SIG-M5 treated with dmso at 0.1 percent for 504 hours (cell line): Measurements from ENCODE around the gene CBLL1.

Experiments
- DNase-seq: peaks from one replicate; lab custom pipeline; 2025; ENCODE audit not compliant: unreplicated experiment; lab: John Stamatoyannopoulos, UW

The CBLL1 gene, protein sequence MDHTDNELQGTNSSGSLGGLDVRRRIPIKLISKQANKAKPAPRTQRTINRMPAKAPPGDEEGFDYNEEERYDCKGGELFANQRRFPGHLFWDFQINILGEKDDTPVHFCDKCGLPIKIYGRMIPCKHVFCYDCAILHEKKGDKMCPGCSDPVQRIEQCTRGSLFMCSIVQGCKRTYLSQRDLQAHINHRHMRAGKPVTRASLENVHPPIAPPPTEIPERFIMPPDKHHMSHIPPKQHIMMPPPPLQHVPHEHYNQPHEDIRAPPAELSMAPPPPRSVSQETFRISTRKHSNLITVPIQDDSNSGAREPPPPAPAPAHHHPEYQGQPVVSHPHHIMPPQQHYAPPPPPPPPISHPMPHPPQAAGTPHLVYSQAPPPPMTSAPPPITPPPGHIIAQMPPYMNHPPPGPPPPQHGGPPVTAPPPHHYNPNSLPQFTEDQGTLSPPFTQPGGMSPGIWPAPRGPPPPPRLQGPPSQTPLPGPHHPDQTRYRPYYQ

DNA sequence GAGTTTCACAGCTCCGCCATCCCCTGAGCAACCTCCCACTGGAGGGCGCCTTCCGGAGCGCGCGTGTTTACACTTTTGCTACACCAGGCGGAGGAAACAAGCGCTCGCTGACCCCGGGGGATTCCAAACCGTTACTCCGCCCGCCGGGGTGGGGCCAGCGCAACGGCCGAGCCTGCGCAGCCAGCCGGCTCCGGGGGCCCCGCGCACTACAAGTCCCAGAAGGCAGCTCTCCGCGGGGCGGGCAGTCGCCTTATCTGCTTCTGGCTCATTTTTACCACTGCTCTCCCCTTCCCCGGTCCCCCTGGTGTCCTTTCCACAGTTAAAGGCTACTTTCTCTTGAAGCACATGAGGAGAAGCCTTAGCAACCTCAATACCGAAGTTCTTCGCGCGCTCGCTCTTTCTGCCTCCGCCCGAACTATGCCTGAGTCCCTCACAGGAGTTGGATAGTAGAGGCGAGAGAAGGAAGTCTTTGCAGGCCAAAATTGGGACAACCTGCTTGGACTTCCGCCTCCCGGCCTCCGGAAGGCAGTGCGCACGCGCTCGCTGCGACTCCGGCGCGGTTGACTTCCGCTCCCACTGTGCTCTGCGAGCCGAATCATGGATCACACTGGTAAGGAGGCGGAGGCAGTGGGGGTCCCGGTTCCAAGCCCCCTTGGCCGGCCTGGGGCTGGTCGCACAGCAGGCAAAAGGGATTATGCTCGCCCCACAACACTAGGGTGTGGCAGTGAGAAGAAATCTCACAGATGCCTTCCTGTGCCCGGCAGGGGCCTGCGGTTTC, at the start of gene CBLL1:
CBLL1 (plus strand) TSS at position 576 of the 778 bp plus-strand sequence; CDS start at position 598, 22 bp downstream.
- peak; percentile 94 for DNase-seq

DNA sequence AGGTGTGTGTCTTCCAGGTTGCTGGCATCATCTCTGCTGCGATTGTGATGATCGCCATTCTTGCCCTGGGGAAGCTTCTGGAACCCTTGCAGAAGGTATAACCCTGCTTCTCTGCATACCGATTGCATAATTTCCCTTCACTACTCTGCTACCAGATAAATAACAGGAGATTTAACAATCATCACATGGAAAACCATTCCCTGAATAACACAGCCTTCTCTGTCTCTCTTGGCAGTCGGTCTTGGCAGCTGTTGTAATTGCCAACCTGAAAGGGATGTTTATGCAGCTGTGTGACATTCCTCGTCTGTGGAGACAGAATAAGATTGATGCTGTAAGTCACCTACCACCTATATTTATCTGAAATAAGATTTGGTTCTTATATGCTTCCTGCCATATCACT, 49.6 kb upstream of the CBLL1 start:
- no peak for DNase-seq

DNA sequence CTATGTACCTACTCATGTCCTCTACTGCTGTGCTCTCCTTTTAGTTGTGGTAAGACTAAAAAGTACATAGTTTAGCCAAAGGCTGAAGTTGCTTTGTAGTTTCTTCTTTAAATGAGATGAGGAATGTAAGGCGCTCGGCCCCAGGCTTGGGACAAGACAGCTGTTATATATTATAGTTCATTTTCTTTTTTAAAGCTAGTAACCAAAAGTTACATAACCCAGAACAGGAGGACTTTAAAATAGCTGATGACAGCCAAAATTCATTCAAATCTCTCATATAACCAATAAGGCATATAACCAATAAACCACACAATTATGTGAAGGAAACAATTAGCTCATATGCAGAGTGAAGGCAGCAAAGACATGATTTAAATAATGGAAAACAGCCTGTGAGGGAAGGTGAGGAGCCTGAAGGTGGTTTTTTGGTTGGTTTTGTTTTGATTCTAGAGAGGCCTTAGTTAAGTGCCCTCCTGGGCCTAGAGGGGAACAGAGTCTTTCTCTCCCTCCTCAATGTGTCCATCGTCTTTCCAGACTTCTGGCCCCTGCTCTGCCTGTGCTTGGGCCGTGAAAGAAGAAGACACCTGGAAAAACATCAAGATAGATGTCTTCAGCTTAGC, 47.5 kb upstream of the CBLL1 start:
- DNase-seq = no peak

DNA sequence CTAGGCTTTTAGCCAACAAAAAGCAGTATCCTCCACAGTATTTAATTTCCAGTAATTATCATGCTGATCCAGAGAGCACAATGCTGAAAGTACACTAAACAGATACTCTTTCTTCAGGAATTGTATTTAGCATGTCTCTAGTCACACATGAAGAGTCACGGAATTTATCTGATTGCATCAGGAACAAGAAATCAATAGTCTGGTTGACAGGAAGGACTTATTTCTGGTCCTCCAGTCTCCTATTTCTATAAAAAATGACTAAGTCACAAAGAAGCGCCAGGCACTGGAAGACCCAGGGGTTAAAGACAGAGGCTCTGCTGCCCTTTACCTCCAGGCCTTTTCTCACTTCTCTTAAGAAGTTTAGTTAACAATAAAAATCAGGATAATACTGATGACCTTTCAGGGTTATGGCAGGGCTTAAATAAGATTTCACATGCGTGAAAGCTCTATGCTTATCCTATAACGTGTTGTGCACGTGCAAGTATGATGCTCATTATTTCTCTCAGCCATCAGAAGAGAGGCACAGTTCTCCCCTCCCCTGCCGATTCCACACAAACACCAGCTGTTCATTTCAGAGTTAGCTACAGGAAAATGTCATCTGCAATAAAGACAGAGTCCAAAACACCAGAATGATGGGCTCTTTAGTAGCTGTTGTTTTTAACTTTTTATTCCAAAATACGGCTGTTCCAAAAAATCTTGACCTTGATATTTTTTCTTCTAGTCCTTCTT, 46.5 kb upstream of the CBLL1 start:
- no peak for DNase-seq

DNA sequence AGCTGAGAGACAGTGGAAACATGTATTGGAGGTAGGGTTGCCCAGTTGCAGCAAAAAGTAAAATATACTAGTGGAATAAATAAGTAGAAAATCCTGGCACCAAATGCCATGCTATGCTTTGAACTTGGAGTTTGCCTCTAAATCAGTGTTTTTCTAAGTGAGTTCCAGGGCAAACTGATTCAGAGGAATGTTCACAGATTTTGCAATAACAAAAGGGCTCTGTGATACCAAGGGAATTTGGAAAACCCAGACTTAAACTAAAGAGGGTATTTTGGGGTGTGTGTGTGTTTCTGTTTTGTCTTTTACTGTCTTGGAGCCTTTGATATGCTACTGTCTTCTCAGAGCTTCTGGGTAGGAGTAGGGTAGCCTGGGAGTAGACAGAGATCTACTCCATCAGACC, 43.4 kb upstream of the CBLL1 start:
- no peak for DNase-seq

DNA sequence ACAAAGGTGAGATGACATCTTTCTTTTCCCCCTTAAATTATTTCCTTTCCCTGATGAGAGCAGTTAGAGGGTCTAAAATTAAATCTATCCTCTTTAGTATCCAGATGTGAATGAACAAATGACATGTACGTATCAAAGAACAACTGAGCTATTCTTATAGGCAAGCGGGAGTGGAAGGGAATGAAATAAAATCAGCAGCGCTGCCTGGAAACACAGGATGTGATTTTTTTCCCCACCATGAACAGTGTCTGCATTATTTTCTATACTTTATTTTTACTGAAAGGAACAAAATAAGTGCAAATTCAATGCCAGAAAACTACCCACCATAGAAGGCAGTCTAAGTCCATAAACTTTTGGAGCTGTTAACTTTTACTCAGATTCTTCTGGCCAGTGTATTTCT, 42.8 kb upstream of the CBLL1 start:
- no peak for DNase-seq

DNA sequence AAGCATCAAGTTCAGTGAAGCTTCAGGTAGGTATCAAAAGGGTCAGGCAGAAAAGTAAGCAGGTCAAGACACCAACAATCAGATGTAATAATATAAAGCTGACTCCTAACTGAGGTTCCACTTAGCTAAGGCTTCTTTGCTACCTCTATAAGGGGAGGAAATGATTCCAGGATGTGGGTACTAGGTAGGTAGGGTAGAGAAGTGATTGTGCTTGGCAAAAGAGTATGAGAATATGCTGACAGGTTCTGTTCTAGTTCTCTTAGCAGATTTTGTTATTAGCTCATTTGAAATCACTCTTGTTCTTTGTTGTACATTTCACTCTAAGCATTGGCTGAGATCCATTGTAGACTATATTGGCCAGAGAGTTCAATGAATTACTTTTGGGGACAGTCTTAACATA, 40.7 kb upstream of the CBLL1 start:
- no peak for DNase-seq

DNA sequence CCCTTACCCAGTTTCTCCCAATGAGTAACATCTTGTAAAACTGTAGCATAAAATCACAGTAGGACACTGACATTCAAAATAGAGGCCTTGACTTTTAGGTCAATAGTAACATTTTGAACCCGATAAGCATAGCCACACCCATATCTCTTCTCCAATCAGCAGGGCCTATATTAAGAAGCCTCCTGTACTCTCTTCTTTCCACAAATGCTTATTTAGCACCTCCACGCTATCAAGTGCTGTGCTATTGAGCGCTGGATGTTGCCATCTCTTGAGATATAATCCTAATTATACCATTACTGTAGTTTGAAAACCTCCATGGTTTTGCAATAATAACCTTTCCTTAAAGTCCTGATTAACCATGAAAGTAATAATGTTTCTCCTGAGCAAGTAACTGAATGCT, 40.1 kb upstream of the CBLL1 start:
- no peak for DNase-seq

DNA sequence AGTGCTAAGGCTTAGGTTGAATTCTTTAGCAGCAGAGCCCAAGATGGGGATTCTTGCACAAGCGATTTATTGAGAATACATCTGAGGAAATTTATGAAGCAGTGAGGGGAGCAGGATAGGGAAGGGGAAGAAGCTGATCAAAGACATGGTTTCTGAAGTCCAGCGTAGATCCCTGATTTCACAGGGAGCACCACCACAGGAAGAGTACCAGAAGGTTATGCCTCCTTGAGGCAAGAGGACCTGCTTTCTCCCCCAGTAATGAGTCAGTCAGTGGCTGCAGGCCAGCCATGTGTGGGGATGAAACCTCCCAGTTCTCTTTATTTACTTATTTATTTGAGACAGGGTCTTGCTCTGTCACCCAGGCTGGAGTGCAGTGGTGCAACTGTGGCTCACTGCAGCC, 35.0 kb upstream of the CBLL1 start:
- no peak for DNase-seq

DNA sequence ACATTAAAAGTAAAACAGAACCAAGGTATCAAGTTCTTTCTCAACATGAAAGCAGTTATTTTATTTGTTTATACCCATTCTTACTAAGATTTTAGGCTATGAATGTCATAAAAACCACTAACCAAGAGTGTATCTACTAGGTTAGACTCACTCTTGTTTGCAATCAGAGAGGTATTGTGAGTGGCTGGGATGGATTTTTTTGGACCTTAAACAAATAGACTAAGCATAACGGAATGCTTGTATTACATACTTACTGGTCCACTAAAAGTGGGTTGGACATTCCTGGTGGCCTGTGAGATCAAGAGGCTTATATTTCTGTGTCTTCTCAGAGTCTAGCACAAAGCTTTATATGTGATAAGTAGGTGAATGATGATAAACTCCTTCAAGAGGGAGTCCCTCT, 32.6 kb upstream of the CBLL1 start:
- DNase-seq = no peak

DNA sequence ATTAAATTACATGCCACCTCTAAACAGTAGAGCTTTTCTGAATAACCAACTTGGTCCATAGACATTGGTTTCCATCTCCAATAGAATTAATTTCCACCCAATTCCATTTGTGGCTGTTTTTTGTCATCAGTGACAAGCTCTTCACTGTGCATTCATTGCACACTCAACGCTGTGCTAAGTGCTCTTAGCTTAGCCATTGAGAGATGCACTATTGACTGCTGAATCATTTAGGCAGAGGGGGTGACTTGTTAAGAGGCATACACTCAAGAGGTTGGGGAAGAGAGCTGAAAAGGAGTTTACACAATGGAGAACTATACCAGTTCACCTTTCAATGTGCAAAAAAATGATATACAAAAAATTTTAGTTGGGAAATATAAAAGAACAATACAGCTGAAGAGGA, 31.9 kb upstream of the CBLL1 start:
- DNase-seq = no peak

DNA sequence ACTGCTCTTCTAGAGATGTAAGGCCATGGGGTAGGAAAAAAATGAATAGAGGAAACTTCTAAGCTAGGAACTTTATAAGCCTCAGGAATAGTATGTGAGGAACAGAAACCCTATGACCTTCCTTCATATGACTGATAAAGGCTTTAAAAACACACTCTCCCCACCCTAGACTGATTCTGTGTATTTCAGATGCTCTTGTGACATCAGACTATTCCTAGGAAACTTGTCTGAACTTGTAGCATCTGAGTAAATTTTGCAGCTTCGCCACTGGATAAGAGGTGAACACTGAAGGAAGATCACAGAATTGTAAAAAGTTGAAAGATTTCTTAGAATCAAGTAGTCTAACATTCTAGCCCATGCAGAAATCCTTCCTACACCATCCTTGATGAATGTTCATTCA, 31.0 kb upstream of the CBLL1 start:
- no peak for DNase-seq

DNA sequence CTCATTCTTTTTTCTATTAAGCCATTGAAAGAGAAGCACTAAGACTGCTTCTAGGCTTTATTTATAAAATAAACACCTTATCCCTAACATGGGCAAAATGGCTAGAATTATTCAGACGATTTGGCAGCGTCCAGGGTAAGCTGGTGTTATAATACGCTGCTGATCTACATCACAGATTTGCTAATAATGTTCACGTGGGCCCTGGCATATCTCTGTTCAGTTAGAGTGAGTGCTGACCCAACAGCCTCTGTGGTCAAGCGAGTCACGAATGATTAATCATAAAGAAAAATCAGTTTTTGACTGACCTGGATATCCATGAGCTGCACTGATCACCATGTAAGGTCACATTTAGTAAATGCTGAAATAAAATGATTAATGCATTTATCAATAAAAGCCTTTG, 28.4 kb upstream of the CBLL1 start:
- DNase-seq = no peak

DNA sequence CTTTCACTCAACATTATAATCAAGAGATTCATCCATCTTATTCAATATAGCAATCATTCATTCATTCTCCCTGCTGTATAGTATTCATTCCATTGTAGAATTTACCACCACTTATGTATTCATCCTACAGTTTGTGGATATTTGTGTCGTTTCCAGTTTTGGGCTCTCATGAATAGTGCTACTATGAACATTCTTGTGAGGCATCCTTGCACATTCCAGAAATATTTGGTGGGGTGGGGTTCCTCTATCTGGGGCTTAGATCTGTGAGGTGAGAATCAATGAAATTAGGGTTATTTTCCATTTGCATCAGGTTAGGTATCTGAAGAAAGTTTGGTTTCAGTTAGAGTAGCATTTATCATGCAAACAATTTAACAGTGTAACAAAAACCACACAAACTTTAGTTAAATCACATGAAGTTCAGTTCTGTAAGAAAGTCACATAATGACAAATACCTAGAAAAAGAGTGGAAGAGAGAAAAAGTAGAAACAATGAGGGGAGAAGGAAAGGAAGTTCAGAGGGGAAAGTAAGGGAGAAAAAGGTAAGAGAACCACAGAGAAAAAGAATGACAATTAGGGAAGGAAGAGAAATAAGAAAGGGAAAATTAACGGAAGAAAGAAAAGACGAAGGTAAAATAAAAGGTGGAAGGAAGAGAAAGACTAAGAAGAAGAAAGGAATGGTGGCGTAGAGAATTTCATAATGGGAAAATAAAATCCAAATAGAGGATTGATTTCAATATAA, 25.3 kb upstream of the CBLL1 start:
- no peak for DNase-seq

DNA sequence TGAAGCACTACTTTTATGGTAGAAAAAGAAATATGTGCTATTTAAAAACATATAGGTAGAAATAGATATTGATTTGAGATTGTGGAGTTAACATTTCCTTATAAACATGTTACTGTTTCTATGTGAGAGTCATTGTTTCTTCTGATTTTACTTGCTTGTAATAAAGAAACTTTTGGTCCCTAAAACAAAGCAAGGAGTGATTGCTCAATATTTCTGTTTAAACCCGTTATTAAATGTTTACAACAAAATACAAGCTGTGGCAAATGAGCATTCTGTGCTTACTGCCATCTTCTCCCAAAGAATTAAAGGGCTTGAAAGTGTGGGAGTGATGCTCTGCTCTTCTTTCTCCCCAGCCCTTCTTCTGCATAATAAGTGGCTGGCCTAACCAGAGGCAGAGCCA, 22.7 kb upstream of the CBLL1 start:
- no peak for DNase-seq

DNA sequence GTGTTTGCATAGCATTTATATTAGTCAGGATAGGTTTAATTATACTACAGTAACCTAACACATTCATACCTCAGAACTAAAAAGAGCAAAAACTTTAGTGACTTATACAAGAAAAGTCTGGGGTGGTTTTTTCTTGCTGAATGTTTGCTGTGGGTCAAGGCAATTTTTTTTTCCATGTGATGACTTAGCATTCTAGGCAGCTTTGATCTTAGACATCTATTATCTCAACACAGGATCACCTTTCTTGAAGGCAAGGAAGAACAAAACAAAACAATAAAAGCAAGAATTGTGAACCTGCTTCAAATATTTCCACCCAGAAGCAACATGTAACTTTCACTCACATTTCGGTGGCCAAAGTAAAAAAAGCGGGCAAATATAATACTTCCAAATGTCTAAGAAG, 20.7 kb upstream of the CBLL1 start:
- no peak for DNase-seq

DNA sequence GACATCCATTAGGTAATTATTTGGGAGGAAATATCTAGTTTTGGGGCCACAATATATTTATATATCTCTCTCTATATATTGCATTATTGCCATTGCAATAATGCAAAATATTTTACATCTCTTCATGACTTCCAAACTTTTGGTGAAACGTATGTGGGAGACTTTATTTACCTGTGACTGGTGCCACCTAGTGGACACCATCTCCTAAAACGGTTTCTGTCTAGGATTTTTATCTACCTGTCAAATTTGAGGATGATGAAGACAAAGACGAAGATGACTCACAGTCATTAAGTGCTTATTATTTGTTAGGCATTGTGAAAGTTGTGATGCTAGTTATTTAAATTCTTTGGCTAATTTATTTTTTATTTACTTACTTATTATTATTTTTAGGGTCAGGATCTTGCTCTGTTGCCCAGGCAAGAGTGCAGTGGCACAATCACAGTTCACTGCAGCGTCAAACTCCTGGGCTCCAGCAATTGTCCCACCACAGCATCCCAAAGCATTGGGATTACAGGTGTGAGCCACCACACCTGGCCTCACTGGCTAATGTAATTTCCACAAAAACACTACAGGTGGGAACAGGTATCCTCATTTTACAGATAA, 18.7 kb upstream of the CBLL1 start:
- DNase-seq = peak; percentile 63

DNA sequence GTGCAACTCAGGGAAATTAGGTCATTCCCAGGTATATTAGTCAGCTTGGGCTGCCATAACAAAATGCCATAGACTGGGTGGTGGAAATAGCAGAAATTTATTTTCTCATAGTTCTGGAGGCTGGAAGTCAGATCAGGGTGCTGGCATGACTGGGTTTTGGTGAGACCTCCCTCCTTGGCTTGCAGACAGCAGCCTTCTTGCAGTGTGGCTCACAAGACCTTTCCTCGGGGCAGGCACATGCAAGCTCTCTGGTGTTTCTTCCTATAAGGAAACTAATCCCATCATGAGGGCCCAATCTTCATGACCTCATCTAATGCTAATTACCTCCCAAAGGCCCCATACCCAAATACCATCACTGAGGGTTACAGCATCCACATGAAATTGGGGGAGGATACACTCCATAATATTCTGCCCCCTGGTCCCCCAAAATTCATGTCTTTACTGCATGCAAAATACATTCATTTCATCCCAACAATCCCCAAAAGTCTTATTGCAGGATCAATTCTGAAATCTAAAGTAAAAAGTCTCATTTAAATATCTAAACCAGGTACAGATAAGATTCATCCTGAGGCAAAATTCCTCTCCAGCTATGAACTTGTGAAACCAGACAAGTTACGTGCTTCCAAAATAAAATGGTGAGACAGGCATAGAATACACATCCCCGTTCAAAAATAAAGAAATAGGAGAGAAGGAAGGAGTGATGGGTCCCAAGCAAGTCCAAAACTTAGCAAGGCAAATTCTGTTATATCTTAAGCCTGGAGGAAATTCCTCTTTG, 17.4 kb upstream of the CBLL1 start:
- no peak for DNase-seq

DNA sequence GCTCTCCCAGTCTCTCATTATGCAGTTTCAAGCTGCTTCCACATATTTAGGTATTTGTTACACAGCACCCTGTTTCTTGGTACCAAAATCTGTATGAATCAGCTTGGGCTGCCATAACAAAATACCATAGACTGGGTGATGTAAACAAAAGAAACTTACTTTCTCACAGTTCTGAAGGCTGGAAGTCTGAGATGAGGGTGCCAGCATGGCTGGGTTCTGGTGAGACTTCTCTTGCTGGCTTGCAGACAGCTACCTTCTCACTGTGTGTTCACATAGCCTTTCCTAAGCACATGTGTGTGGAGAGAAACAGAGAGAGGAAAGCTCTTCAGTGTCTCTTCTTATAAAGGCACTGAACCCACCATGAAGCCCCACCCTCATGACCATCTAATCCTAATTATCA, 15.7 kb upstream of the CBLL1 start:
- DNase-seq = no peak
